Muscle of leg (tissue), 11 donors: Measurements from ENCODE around the gene TACR3. TPM values are rescaled to one million over a fixed set of nuclear protein-coding genes. Genes with fewer than 3 reads are reported as not detected.
"Not testable (repeated sequence)": the region's sequence is repeated elsewhere in the genome, so short reads cannot be mapped to it uniquely, and the experiment has no call there.

Source experiments
- DNase-seq: peaks from one replicate; pipeline ENCODE4 v3.0.0; 2013
- H3K27ac ChIP-seq: one replicate; pipeline ENCODE4 v1.5.1; 2013; ENCODE audit warnings: mild to moderate bottlenecking, low read length, control low read depth
- H3K27me3 ChIP-seq: one replicate; pipeline ENCODE4 v1.6.1; 2013; ENCODE audit warnings: low read length; ENCODE audit not compliant: control insufficient read depth, insufficient read depth
- H3K36me3 ChIP-seq: one replicate; pipeline ENCODE4 v1.6.1; 2013; ENCODE audit warnings: low read length; ENCODE audit not compliant: control insufficient read depth, insufficient read depth
- H3K4me1 ChIP-seq: one replicate; pipeline ENCODE4 v1.6.1; 2013; ENCODE audit warnings: low read length; ENCODE audit not compliant: control insufficient read depth, insufficient read depth
- H3K4me3 ChIP-seq: one replicate; pipeline ENCODE4 v1.5.1; 2013; ENCODE audit warnings: low read length, control low read depth
- H3K9me3 ChIP-seq: replicated peaks from 2 replicates; pipeline ENCODE4 v1.6.1; 2013; ENCODE audit warnings: low read depth, low read length; ENCODE audit not compliant: control insufficient read depth
- WGBS: methylation state at CpG from one replicate; pipeline ENCODE4 v1.1.5; 2013; ENCODE audit warnings: missing lambda C conversion rate; ENCODE audit not compliant: insufficient coverage; 5-methylcytosine and 5-hydroxymethylcytosine counted together
- polyA plus RNA-seq, 8 donors: library from polyadenylated mRNA; unstranded; fragments of 120-200 nt; gene quantifications; one replicate each; pipeline versions ENCODE4 v1.2.1 to v1.2.3, GENCODE V29; 2013; ENCODE audit warnings: inconsistent platforms in 1 of 8, low replicate concordance in 1 of 8; ENCODE audit not compliant: insufficient read length in 8 of 8, insufficient read depth in 1 of 8
- total RNA-seq: library from RNA; stranded (reverse); fragments of 120-200 nt; gene quantifications from one replicate; pipeline ENCODE4 v1.2.4, GENCODE V29; 2013

TACR3 gene
- total and polyA plus RNA-seq, 9 donors, result 5.5 to 12.9 (median 7.2) TPM

DNA sequence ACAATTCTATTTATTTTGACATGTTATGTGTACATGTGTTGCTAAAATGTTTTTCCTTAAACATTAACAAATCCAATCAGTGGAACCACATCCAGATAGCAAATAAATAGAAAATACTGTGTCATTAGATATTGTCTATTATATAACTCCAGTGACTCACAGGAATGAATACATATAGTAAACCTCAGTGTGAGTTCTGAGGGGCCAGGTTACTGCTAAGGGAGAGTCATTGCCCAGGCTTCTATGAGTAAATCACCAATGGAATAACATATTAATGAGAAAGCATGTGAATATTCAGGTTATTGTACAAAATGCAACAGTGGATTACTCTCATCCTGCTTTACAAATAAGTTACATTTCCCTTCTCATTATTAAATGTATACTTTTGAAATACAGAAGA lies 27.2 kb downstream of the TACR3 start:
- DNase-seq, result no peak
- H3K27ac ChIP-seq, result no peak overlapping the region
- peaks cover 2% of the 10 kb centered on the region for H3K9me3 ChIP-seq
- H3K36me3 ChIP-seq, result no peaks in the 10 kb centered on the region
- H3K4me1 ChIP-seq, result no peaks in the 10 kb centered on the region
- H3K4me3 ChIP-seq, result no peak overlapping the region
- H3K27me3 ChIP-seq, result no peaks in the 10 kb centered on the region

DNA sequence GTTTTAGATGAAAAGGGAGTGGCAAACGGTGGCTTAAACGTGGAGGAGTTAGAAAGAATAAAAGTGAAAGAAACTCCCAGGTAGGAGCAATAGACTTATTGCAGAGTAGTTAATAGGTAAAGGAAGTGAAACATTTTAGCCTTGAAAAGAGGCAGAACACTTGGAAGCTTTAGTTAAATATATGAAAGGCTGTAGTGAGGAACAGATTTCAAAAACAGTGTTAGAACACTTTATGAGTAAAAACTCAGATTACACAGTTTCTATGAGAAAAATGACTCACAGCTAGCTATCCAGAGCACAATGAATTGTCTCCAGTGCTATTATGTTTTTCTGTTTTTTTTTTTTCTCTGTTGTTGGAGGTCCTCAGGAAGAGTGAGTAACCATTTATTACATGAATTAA lies 45.8 kb downstream of the TACR3 start:
- WGBS, result 40% methylated on average over 1 of the region's 2 CpGs
- no peak overlapping the region for H3K27ac ChIP-seq
- H3K36me3 ChIP-seq, result no peaks in the 10 kb centered on the region
- H3K27me3 ChIP-seq, result no peaks in the 10 kb centered on the region
- DNase-seq, result no peak
- no peaks in the 10 kb centered on the region for H3K9me3 ChIP-seq
- no peaks in the 10 kb centered on the region for H3K4me1 ChIP-seq
- no peak overlapping the region for H3K4me3 ChIP-seq

DNA sequence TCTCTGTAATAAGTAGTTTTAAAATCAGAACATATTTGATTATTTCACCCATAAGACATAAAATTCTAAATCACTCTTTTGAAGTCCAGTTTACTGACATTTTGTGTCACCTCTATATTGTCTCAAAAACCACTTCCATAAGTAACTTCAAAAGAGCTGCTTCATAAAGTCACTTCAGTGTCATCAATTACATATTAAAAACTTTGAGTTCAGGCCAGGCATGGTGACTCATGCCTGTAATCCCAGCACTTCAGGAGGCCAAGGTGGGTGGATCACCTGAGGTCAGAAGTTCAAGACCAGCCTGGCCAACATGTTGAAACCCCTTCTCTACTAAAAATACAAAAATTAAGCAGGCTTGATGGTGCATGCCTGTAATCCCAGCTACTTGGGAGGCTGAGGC lies 53.0 kb downstream of the TACR3 start:
- not testable (repeated sequence) for H3K27ac ChIP-seq, H3K36me3 ChIP-seq, H3K27me3 ChIP-seq, H3K4me3 ChIP-seq, H3K9me3 ChIP-seq, DNase-seq, H3K4me1 ChIP-seq

DNA sequence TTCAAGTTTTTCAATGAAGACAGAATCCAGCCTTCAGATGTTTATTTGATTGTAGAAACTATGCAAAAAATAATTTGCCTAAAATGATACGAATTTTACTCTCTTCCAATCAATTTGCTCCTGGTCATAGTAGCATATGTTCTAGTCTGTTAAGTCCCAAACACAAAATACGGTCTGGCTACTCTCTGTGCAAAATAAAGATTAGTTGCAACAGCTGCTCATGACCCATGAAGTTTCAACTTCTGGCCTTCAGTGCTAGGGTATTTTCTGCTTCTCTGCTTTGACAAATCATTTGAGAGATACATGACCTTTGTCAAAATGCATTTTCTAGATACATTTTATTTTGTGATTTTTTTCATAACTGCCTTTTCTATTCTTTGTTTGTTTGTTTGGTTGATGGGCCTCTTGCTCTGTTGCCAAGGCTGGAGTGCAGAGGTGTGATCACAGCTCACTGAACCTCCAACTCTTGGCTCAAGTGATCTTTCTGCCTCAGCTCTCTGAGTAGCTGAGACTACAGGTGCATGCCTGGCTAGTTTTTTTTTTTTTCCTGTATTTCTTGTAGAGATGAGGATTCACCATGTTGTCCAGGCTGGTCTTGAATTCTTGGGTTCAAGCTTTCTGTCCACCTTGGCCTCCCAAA lies 55.2 kb downstream of the TACR3 start:
- Histone ChIP-seq H3K4me3 (no peak overlapping the region), H3K27ac (peak overlapping the region; percentile 45), H3K27me3 (no peaks in the 10 kb centered on the region), H3K36me3 (no peaks in the 10 kb centered on the region), H3K9me3 (no peaks in the 10 kb centered on the region), H3K4me1 (peaks cover 3% of the 10 kb centered on the region)
- no CpG with 5 or more reads among the region's 2 CpGs for WGBS
- peak; percentile 73 for DNase-seq

DNA sequence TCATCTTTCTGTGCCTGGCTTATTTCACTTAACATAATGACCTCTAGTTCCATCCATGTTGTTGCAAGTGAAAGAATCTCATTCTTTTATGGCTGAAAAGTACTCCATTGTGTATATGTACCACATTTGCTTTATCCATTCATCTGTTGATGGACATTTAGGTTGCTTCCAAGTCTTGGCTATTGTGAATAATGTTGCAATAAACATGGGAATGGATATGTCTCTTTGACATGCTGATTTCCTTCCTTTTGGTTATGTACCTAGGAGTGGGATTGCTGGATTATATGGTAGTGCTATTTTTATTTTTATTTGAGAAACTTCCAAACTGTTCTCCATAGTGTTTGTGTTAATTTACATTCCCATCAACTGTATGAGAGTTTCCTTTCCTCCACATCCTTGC lies 71.2 kb downstream of the TACR3 start:
- H3K27ac ChIP-seq, result no peak overlapping the region
- DNase-seq, result no peak
- H3K9me3 ChIP-seq, result no peaks in the 10 kb centered on the region
- no peaks in the 10 kb centered on the region for H3K36me3 ChIP-seq
- no peak overlapping the region for H3K4me3 ChIP-seq
- no peaks in the 10 kb centered on the region for H3K27me3 ChIP-seq
- H3K4me1 ChIP-seq, result no peaks in the 10 kb centered on the region

DNA sequence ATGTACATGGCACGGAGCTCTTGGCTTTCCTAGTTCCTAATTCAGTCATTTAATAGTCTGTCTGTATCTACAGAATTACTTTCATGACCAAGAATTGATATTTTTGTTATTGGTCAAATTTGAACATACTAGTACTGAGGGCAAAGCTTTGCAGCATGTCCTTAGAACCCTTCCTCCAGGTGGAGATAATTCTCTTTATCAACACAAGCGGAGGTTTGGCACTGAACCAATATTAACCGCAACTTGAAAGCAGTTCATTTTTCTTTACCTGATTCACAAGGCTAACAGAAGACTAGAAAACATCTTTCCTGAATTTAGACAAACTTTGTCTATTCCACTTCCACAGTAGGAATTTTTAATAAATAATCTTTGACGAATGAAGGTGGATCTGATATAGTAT lies 73.8 kb downstream of the TACR3 start:
- no peak overlapping the region for H3K27ac ChIP-seq
- DNase-seq, result no peak
- H3K27me3 ChIP-seq, result no peaks in the 10 kb centered on the region
- no peaks in the 10 kb centered on the region for H3K4me1 ChIP-seq
- no peak overlapping the region for H3K4me3 ChIP-seq
- 100% methylated on average over 2 of the region's 4 CpGs for WGBS
- no peaks in the 10 kb centered on the region for H3K36me3 ChIP-seq
- H3K9me3 ChIP-seq, result no peaks in the 10 kb centered on the region

DNA sequence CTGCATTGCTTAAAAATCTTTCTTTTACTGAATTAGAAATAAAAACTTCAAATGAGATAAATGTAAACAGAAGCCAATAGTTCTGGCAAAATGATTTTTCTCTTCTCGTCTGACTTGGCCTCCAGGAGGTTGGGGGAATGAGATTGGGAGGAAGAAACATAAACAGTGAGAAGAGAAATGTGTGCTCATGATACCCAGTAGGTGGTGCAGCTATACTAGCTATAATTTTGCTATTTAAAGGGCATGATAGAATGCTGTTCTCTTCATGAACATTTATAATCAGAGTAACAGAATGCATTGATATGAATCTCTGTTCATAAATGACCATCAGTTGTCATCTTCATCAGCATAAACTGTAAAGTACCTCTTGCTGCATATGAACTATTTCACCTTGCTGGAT lies 85.5 kb downstream of the TACR3 start:
- no peaks in the 10 kb centered on the region for H3K4me1 ChIP-seq
- 33% methylated on average over 1 of the region's 1 CpG for WGBS
- peak; percentile 4 for DNase-seq
- H3K27ac ChIP-seq, result no peak overlapping the region
- H3K9me3 ChIP-seq, result no peaks in the 10 kb centered on the region
- no peaks in the 10 kb centered on the region for H3K36me3 ChIP-seq
- H3K4me3 ChIP-seq, result no peak overlapping the region
- H3K27me3 ChIP-seq, result no peaks in the 10 kb centered on the region

DNA sequence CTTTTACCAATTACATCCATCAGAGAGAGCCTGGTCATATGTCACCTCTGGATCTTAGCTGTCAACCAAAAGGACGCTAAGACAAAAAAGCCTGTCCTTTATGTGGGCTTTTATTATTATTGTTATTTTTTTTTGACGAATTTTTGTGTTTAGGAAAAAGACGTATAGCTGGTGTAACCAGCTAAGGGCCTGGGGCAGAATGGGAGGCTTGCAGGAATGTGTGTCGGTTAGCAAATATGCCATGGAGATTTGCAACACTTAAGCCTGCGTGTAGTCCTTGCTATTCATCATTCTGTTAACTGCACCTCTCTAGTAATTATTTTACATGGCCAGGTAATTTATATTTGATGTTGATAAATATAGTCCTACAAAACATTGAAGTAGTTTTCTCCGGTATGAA lies 93.5 kb downstream of the TACR3 start:
- no peak overlapping the region for H3K27ac ChIP-seq
- DNase-seq, result no peak
- H3K9me3 ChIP-seq, result no peaks in the 10 kb centered on the region
- WGBS, result no CpG with 5 or more reads among the region's 6 CpGs
- no peaks in the 10 kb centered on the region for H3K27me3 ChIP-seq
- no peaks in the 10 kb centered on the region for H3K36me3 ChIP-seq
- no peaks in the 10 kb centered on the region for H3K4me1 ChIP-seq
- no peak overlapping the region for H3K4me3 ChIP-seq

DNA sequence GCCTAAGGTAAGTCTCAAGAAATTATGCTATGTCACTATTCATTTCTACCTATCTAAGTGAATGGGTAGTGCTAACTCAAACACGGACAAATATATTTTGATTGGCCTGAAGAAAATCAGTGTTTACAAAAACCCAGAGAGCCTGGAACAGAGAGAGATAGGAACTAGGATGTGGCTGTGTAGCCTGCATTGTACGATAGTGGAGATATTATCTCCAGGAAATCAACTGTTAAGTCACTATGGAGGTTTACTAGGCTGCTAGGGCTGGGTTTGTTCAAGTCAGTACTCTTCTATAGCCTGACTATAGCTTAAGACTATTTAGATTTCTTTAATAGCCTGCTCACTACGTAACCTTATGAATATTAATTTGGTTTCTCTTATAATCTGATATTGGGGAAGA lies 127.9 kb downstream of the TACR3 start:
- no CpG with 5 or more reads among the region's 3 CpGs for WGBS

DNA sequence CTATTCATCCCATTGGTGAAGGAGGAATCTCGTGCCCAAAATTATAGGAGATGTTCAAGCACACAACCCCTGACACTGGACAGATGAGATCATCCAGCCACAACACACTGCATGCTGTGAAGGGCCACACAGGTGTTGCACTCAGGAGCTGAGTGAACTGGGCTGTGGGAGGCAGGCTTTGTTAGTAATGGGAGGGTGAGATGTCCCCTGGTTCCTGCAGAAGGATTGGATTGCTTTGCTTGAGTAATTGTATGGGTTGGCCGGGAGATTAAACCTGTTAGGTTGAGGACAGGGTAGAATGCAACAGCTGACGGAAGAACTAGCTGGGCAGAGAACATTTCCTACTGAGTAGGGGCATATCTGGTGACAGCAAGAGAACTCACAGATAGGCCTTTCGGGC lies 152.2 kb downstream of the TACR3 start:
- Histone ChIP-seq H3K27ac (no peak overlapping the region), H3K9me3 (no peaks in the 10 kb centered on the region), H3K27me3 (no peaks in the 10 kb centered on the region), H3K4me3 (no peak overlapping the region), H3K36me3 (no peaks in the 10 kb centered on the region), H3K4me1 (no peaks in the 10 kb centered on the region)
- WGBS, result 82% methylated on average over 3 of the region's 4 CpGs
- DNase-seq, result no peak

More for the DNA sequence above, 127.9 kb downstream of the TACR3 start:
- DNase-seq, result no peak
- H3K4me1 ChIP-seq, result no peaks in the 10 kb centered on the region
- no peak overlapping the region for H3K4me3 ChIP-seq
- H3K27me3 ChIP-seq, result no peaks in the 10 kb centered on the region
- H3K36me3 ChIP-seq, result no peaks in the 10 kb centered on the region
- H3K27ac ChIP-seq, result no peak overlapping the region
- no peaks in the 10 kb centered on the region for H3K9me3 ChIP-seq

DNA sequence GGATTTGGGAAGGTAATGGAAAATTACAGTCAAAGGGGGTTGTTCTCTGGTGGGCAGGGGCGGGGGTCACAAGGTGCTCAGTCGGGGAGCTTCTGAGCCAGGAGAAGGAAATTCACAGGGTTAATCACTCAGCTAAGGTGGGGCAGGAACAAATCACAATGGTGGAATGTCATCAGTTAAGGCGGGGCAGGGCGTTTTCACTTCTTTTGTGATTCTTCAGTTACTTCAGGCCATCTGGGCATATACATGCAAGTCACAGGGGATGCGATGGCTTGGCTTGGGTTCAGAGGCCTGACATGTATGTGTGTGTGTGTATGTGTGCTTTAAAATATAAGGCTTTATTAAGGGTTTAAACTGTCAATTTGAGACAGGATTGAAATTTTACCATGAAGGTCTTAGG lies 160.6 kb downstream of the TACR3 start:
- not testable (repeated sequence) for H3K4me3 ChIP-seq, H3K27ac ChIP-seq, H3K36me3 ChIP-seq, H3K4me1 ChIP-seq, DNase-seq, H3K9me3 ChIP-seq, H3K27me3 ChIP-seq
- 40% methylated on average over 2 of the region's 5 CpGs for WGBS
